HPDE6-E6E7 (cell line): ENCODE measurements around the gene SLC22A4.
A peak's percentile ranks its signal among the peaks of the same experiment; 100 is the strongest.

Experiments used
- DNase-seq: peaks from one replicate; pipeline ENCODE4 v3.0.0; 2011; ENCODE audit warnings: missing footprints; ENCODE audit errors: extremely low spot score

SLC22A4 gene

DNA sequence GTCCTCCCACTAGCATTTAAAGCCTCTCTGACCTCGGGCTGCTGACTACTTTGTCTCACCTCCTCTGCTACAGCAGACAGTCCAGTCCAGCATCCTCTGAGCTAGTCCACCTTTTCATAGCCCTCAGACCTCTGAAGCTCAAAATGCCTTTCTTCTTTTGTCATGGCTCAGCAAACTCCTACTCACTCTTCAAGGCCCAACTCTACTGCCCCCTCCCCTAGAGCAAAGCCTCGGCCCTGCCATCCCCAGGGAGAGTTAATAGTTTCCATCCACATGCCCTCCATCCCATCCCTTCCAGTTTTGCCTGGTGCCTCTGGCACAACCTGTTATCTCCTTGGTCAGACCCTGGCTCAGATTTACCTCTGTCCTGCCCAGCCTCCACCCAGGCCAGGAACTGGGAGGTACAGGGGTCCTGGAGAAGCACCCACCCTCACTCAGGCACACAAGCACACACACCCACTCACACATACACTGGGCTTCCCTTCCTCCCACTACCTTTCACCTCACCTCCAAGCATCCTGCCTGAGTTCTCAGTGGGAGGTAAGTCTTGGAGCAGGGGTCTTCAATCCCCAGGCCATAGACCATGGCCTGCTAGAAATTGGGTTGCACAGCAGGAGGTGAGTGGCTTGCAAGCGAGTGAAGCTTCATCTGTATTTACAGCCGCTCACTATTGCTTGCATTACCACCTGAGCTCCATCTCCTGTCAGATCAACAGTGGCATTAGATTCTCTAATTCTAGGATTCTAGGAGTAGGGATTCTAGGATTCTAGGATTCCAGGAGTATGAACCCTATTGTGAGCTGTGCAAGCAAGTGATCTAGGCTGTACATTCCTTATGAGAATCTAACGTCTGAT, 18.6 kb upstream of the SLC22A4 start:
- no peak for DNase-seq

DNA sequence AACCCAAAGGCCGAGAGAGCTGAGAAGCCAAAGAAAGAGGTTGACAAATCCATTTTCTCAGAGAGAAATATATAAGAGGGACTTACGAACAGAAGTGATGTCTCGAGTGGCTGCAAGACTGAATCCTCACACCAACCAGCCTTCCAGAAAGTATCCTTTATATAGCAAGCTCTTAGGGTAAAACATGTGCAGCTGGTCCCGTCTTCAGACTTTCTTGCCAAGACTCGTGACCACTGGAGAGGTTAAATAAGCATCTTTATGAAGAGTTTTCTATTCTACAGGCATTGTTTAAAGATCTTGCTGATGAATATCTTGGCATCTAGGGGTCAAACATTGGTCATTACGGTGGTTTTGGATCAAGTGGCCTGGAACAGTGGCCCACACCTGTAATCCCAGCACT, 16.9 kb upstream of the SLC22A4 start:
- DNase-seq: no peak

DNA sequence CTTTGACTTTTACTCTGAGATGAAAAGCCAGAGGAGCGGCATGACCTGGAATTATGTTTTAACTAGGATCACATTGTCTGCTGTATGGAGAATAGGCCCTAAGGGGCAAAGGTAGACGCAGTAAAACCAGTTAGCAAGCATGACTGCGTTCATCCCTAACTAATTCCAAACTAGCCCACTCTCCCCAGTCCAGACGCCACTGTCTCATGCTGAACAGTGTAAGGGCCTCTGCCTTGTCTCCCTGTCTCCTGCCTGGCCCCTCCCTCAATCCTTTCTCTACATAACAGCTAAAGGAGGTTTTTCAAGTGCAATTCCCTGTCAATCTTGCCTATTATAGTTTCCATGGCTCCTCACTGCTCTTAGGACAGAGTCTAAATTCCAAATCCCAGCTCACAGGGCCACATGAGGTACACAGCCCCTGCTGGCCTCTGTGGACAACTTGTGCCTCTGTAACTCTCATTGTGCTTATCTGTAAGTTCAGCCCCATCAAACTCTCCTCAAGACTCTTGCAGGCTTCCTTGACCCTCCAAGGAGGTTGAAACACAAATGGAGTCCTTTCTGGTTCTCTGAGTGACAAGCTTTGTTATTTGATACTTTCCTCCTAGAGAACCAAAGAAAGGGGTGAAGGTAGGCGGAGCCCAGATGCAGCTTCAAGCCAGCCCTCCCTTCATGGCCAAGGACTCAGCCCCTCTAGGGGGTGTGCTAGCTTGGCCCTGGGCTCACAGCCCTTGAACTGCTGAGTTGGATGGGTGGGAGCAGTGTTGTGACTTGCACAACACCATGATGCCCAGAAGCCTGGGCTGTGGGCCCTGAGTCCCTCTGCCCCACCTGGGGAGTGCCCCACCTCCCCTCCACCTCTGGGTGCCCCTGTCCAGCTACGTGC, 16.0 kb upstream of the SLC22A4 start:
- DNase-seq: no peak

- no peak for DNase-seq
These were observed 14.4 kb upstream of the SLC22A4 start for GRCh38 chr5:132279801-132280200.

GRCh38 chr5:132280371-132281240, 13.6 kb upstream of the SLC22A4 start:
- no peak for DNase-seq

DNA sequence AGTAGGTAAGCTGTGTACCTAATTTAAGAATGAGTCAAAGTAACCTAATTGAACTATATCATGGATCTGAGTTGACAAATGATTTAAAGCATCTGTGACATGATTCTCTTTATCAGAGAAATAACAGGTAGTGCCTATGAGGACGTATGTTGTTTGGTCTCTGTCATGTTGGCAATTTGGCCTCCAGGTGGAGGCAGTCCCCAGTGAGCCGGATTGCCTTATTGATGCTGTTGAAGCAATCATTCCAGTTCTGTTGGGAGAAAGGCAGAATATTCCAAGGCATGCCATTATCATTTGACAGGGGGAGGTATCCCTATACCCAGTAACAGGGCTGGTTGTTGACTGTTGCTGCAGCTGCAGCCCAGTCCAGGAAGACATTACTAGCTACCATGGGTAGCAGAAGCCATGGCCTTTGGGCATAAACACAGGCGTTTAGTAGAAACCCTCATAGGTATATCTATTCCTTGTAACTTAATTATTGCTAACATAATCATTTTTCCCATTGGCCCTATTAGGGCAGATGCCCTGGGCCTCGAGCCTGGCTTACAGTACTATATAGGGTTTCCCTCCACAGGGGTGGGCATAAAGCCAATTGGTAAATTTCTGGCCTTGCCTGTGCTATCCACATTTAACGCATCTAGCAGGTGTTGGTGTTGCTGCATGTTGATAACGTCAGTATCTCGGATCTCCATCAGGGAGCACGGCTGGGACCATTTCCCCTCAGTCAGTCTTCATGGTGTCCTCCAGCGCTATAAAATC, 12.2 kb upstream of the SLC22A4 start:
- DNase-seq: no peak

- no peak for DNase-seq
These were observed 10.7 kb upstream of the SLC22A4 start for GRCh38 chr5:132283423-132284043.

GRCh38 chr5:132289097-132289496, 5.1 kb upstream of the SLC22A4 start:
- DNase-seq: no peak

DNA sequence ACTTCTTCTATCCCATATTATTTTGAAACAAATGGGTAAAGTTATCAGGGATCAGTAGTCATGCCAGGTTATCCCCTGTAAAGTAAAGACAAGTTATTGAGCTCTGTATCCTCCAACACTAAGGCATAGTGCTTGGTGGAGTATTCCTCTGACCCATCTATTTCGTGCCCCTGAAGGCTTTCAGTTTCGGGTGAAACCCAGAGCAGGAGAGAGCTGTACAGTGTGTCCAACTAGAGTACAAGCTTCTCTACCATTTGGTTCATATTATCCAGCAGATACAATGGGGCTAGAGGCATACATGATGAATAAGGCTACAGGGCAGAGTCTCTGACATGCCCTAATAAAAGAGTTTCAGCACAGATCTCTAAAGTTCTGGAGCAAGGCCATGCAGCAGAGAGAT, 3.2 kb upstream of the SLC22A4 start:
- DNase-seq: no peak

DNA sequence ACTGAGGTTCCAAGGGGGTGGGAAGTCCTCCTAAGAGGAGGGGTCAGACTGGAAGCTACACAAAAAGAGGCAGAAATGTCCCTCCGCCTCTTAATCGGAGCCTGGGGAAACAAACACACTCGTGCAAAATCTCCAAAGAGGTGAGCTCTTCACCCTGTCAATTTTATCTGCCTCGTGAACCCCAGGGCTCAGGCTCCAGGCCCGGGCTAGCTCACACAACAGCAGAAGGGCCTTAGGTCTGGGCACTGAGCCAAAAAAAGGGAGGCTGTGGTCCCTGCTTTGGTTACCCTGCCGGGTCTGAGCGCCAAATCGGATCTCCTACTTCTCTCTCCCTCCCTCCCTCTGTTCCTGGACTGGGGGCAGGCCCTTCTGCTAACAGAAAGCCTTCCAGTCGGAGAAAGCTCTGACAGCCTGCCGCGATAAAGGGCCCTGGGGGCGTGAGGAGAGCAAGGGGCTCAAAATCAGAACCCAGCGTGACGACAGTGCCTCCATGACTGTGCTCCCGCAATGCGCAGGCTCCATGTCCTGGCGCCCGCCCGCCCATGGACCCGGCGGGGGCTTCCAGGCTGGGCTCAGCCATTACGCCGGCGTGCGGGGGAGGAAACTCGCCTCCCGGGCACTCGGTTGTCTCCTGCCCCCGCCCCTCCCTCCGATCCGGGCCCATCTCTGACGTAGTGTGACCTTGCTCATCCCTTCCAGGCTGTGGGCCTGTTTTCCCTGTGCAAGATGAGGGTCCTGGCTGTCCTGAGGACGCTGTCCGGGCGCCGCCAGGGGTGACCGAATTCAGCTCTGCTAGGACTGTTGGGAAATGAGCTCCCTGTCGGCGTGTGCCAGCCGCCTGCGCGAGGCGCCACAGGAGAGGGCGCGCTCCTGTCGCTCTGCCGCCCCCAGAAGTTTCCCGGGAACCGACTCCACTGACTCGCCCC, 865 bp upstream of the SLC22A4 start:
- peak; percentile 81 for DNase-seq

- DNase-seq: peak; percentile 76
These were observed 722 bp downstream of the SLC22A4 start for GRCh38 chr5:132294728-132295504.

GRCh38 chr5:132295505-132296411, 1.6 kb downstream of the SLC22A4 start:
- DNase-seq: no peak

- no peak for DNase-seq
These were observed 2.3 kb downstream of the SLC22A4 start for GRCh38 chr5:132296412-132297016.

GRCh38 chr5:132297211-132297940, 3.2 kb downstream of the SLC22A4 start:
- DNase-seq: no peak

GRCh38 chr5:132298298-132299212, 4.4 kb downstream of the SLC22A4 start:
- no peak for DNase-seq
